Panc1 (cell line): ENCODE results near the gene PPM1H. TPM values are rescaled to one million over a fixed set of nuclear protein-coding genes. Genes with fewer than 3 reads are reported as not detected.

Experiments used
- ATAC-seq: fragments of 200-7000 bp; cut with Tn5 transposase; 2 replicates; pipeline ENCODE4 v1.9.1; 2020; ENCODE audit warnings: mild to moderate bottlenecking, moderate library complexity
- BruUV-seq: library from RNA; stranded (reverse); fragments of 400-500 nt; replicated peaks from 2 replicates; lab custom pipeline; 2021; lab: Mats Ljungman, UMichigan
- CTCF ChIA-PET: fragments of 300-600 bp; sonication (Branson Sonifier 250); formaldehyde crosslinking; loops from one replicate; lab custom pipeline; 2022; ENCODE audit warnings: antibody characterized with exemption; lab: Charles Lee
- POLR2A ChIA-PET: fragments of 300-600 bp; sonication (Branson Sonifier 250); formaldehyde crosslinking; loops from one replicate; lab custom pipeline; 2022; ENCODE audit warnings: antibody characterized with exemption; lab: Charles Lee
- DNase-seq: peaks from one replicate; pipeline ENCODE4 v3.0.0-alpha.2; 2010; ENCODE audit warnings: low read depth, low spot score
- H3K27ac ChIP-seq: 2 replicates; pipeline ENCODE4 v1.5.1; 2011; ENCODE audit warnings: mild to moderate bottlenecking, low read length, inconsistent platforms
- H3K27me3 ChIP-seq: fragments of 200-500 bp; sonication (Bioruptor generic); 2 replicates; pipeline ENCODE4 v1.6.0; 2014; ENCODE audit warnings: low read length, inconsistent platforms; ENCODE audit not compliant: control insufficient read depth, insufficient read depth
- H3K36me3 ChIP-seq: fragments of 200-500 bp; sonication (Bioruptor generic); 2 replicates; pipeline ENCODE4 v1.5.1; 2014; ENCODE audit warnings: inconsistent platforms, mild to moderate bottlenecking, low read length, moderate library complexity; ENCODE audit not compliant: control insufficient read depth, insufficient read depth
- H3K4me1 ChIP-seq: 2 replicates; pipeline ENCODE4 v1.5.1; 2011; ENCODE audit warnings: inconsistent platforms, mild to moderate bottlenecking, low read length, moderate library complexity; ENCODE audit not compliant: control insufficient read depth, insufficient read depth
- H3K4me3 ChIP-seq, 2 experiments: 2 replicates each; pipeline ENCODE4 v1.5.1; 2011 to 2012; ENCODE audit warnings: low read depth in 2 of 2, low read length in 2 of 2, mild to moderate bottlenecking in 2 of 2, inconsistent platforms in 1 of 2, moderate library complexity in 1 of 2
- H3K9me3 ChIP-seq: fragments of 200-500 bp; sonication (Bioruptor generic); 2 replicates; pipeline ENCODE4 v1.5.1; 2014; ENCODE audit warnings: low read depth, mild to moderate bottlenecking, inconsistent platforms, low read length, moderate library complexity; ENCODE audit not compliant: control insufficient read depth, insufficient read depth
- CTCF ChIP-seq: fragments of 450-650 bp; IDR thresholded peaks from 2 replicates; pipeline ENCODE4 v1.5.1; 2017; ENCODE audit warnings: mild to moderate bottlenecking
- POLR2AphosphoS5 ChIP-seq: IDR thresholded peaks from 2 replicates; pipeline ENCODE4 v1.6.1; 2012; ENCODE audit warnings: mild to moderate bottlenecking, low read depth, low read length, moderate library complexity
- REST ChIP-seq, 2 experiments: IDR thresholded peaks; 2 replicates each; pipeline ENCODE4 v1.6.1; 2011 to 2012; ENCODE audit warnings: low read depth in 2 of 2, control low read depth in 1 of 2, low read length in 1 of 2, mild to moderate bottlenecking in 1 of 2, moderate library complexity in 1 of 2; ENCODE audit not compliant: insufficient read depth in 1 of 2
- SIN3A ChIP-seq: IDR thresholded peaks from 2 replicates; pipeline ENCODE4 v1.6.1; 2012; ENCODE audit warnings: low read depth, mild to moderate bottlenecking, low read length, moderate library complexity, borderline replicate concordance; ENCODE audit not compliant: insufficient read depth
- TCF7L2 ChIP-seq: IDR thresholded peaks from 2 replicates; pipeline ENCODE4 v1.6.1; 2011; ENCODE audit warnings: mild to moderate bottlenecking, low read depth, low read length, inconsistent platforms
- in situ Hi-C: cut with HindIII; loops from 2 replicates; pipeline ENCODE4 v1.10.0; 2016; ENCODE audit warnings: low sequenced_read_pairs, low pct_unique_long_range_greater_than_20kb
- intact Hi-C: fragments of 100-400 bp; cut with micrococcal nuclease; formaldehyde crosslinking; loops from one replicate; pipeline ENCODE4 v1.10.0; 2022; ENCODE audit not compliant: unreplicated experiment
- total RNA-seq: library from RNA; stranded (reverse); gene quantifications from one replicate; pipeline ENCODE4 v1.2.1, GENCODE V29; 2021; ENCODE audit not compliant: unreplicated experiment

PPM1H gene
- total RNA-seq, 1 experiment from 2014 or later, result 22.9 TPM

- ChIA-PET CTCF (interaction anchor here (1.3 kb wide), 1 partner anchor 190 kb away, joined by 10 read pairs; no protein-coding TSS in a partner anchor), POLR2A (interaction anchor here (0.5 to 1.0 kb wide), 5 partner anchors 31 to 329 kb away, joined by 3 to 10 read pairs (median 4); no protein-coding TSS in a partner anchor)
- TF ChIP-seq CTCF, result no peak
- TF ChIP-seq TCF7L2, result no peak
- TF ChIP-seq SIN3A, result no peak
- TF ChIP-seq POLR2AphosphoS5, result no peak
- TF ChIP-seq REST (IDR thresholded peaks at IDR 0.05; ENCODE audit: insufficient read depth in 1 of 2, low read depth in 2 of 2, low read length in 1 of 2), result no peak
- peak overlapping the region; percentile 94 for H3K27ac ChIP-seq
- in situ Hi-C loops (loop anchor here (25.0 kb wide), 1 partner anchor 184 kb away; no protein-coding TSS in a partner anchor), intact Hi-C loops (loop anchor here (5.0 to 10.0 kb wide), 2 partner anchors 189 to 461 kb away; no protein-coding TSS in a partner anchor)
- no peak for ATAC-seq
- no peaks in the 10 kb centered on the region for H3K36me3 ChIP-seq
- peak overlapping the region; percentile 89 to 98 for H3K4me3 ChIP-seq
- H3K4me1 ChIP-seq, result peaks cover 26% of the 10 kb centered on the region
- H3K9me3 ChIP-seq, result no peaks in the 10 kb centered on the region
- DNase-seq, result no peak
- H3K27me3 ChIP-seq, result no peaks in the 10 kb centered on the region
- BruUV-seq, result no TSS peak
Measured at GRCh38 chr12:62603811-62604098, 331.2 kb downstream of the PPM1H start.

- in situ Hi-C loops, result loop anchor here (25.0 kb wide), 1 partner anchor 184 kb away; no protein-coding TSS in a partner anchor
- Histone ChIP-seq H3K4me3 (peak overlapping the region; percentile 89 to 98), H3K27ac (peak overlapping the region; percentile 94), H3K9me3 (no peaks in the 10 kb centered on the region), H3K4me1 (peaks cover 25% of the 10 kb centered on the region), H3K27me3 (no peaks in the 10 kb centered on the region), H3K36me3 (no peaks in the 10 kb centered on the region)
- BruUV-seq, result no TSS peak
- ChIA-PET POLR2A (interaction anchor here (0.6 to 1.8 kb wide), 5 partner anchors 10 to 149 kb away, joined by 4 to 10 read pairs (median 5); no protein-coding TSS in a partner anchor), CTCF (interaction anchor here (1.3 kb wide), 1 partner anchor 191 kb away, joined by 10 read pairs; no protein-coding TSS in a partner anchor)
- DNase-seq, result no peak
- ATAC-seq, result peak; percentile 91
- intact Hi-C loops, result loop anchor here (5.0 to 10.0 kb wide), 2 partner anchors 189 to 462 kb away; no protein-coding TSS in a partner anchor
- 0 out of 2 replicates have a peak, but pooled peaks have one; percentile 21 for TF ChIP-seq POLR2AphosphoS5
- 0 out of 4 replicates have a peak, but pooled peaks of 1 of the 2 experiments have one; percentile 19 for TF ChIP-seq REST (IDR thresholded peaks at IDR 0.05; ENCODE audit: insufficient read depth in 1 of 2, low read depth in 2 of 2, low read length in 1 of 2)
- no peak for TF ChIP-seq SIN3A
- TF ChIP-seq CTCF, result peak; percentile 63
- TF ChIP-seq TCF7L2, result no peak
Measured at GRCh38 chr12:62603061-62603810, 331.7 kb downstream of the PPM1H start.
